Mucosa of descending colon (tissue), 3 donors: ENCODE data around the gene CELF2. TPM values are rescaled to one million over a fixed set of nuclear protein-coding genes. Genes with fewer than 3 reads are reported as not detected.

Experiments used
- ATAC-seq: fragments of 200-7000 bp; cut with Tn5 transposase; one replicate; pipeline ENCODE4 v1.9.1; 2020; ENCODE audit warnings: mild to moderate bottlenecking, moderate library complexity
- DNase-seq, 3 donors: peaks; one replicate each; pipeline ENCODE4 v3.0.0-alpha.2; 2020
- H3K36me3 ChIP-seq: fragments of 200-600 bp; one replicate; pipeline ENCODE4 v1.8.0; 2021; ENCODE audit warnings: low read depth, mild to moderate bottlenecking
- H3K4me1 ChIP-seq: fragments of 200-600 bp; one replicate; pipeline ENCODE4 v1.8.0; 2021; ENCODE audit warnings: low read depth, mild to moderate bottlenecking
- H3K4me3 ChIP-seq: fragments of 200-600 bp; one replicate; pipeline ENCODE4 v1.8.0; 2021; ENCODE audit warnings: mild to moderate bottlenecking
- H3K9me3 ChIP-seq: fragments of 200-600 bp; one replicate; pipeline ENCODE4 v1.8.0; 2021; ENCODE audit warnings: mild to moderate bottlenecking
- CTCF ChIP-seq: fragments of 200-600 bp; IDR thresholded peaks from one replicate; pipeline ENCODE4 v1.8.0; 2022; ENCODE audit warnings: antibody characterized with exemption, mild to moderate bottlenecking
- intact Hi-C, 2 donors: fragments of 100-400 bp; cut with DNase I in 1 of 2; cut with micrococcal nuclease in 1 of 2; formaldehyde crosslinking; loops; one replicate each; pipeline versions ENCODE4 v1.11.0 to v1.11.1; 2022; cut with DNase I, micrococcal nuclease
- total RNA-seq, 3 donors: library from RNA; stranded (reverse); fragmentation: NEBNext Ultra II Directional in 2 of 3; extraction: Animal tissue kit (Norgen Biotek cat#: 25700) in 2 of 3; gene quantifications; one replicate each; pipeline versions ENCODE4 v1.2.1 to v1.2.4, GENCODE V29; 2021 to 2023
- donor health status: DM: no; HTN: no; CAD: no; lungs with moderate emphysema.
- donor health status: DM: no; HTN: no; CAD: no.
- donor health status: DM: no; HTN: yes; CAD: no.

CELF2 gene
- total RNA-seq, 3 donors from 2014 or later: 31.4 to 56.5 (median 36.1) TPM

- ATAC-seq: no peak
- TF ChIP-seq CTCF: no peak
- intact Hi-C loops: no loop called here
- Histone ChIP-seq H3K36me3 (no peaks in the 10 kb centered on the region), H3K4me1 (peaks cover 5% of the 10 kb centered on the region), H3K9me3 (no peaks in the 10 kb centered on the region), H3K4me3 (no peak overlapping the region)
- DNase-seq: no peak
These were observed 137.3 kb downstream of the CELF2 start for GRCh38 chr10:11154849-11155498.

- no peak for DNase-seq
- ATAC-seq: no peak
- TF ChIP-seq CTCF: no peak
- no peak overlapping the region for H3K4me3 ChIP-seq
- no peaks in the 10 kb centered on the region for H3K4me1 ChIP-seq
- intact Hi-C loops: no loop called here
- H3K9me3 ChIP-seq: no peaks in the 10 kb centered on the region
- no peaks in the 10 kb centered on the region for H3K36me3 ChIP-seq
These were observed 138.8 kb downstream of the CELF2 start for GRCh38 chr10:11156480-11156879.

GRCh38 chr10:11157292-11158076, 139.8 kb downstream of the CELF2 start:
- H3K36me3 ChIP-seq: no peaks in the 10 kb centered on the region
- H3K9me3 ChIP-seq: no peaks in the 10 kb centered on the region
- DNase-seq: no peak
- TF ChIP-seq CTCF: no peak
- no peak overlapping the region for H3K4me3 ChIP-seq
- ATAC-seq: peak; percentile 35
- intact Hi-C loops: no loop called here
- no peaks in the 10 kb centered on the region for H3K4me1 ChIP-seq

- ATAC-seq: no peak
These were observed 140.4 kb downstream of the CELF2 start for GRCh38 chr10:11158080-11158479.

GRCh38 chr10:11159543-11160215, 142.0 kb downstream of the CELF2 start:
- TF ChIP-seq CTCF: no peak
- H3K36me3 ChIP-seq: no peaks in the 10 kb centered on the region
- DNase-seq: no peak
- no peak for ATAC-seq
- no peaks in the 10 kb centered on the region for H3K4me1 ChIP-seq
- H3K4me3 ChIP-seq: no peak overlapping the region
- intact Hi-C loops: no loop called here
- H3K9me3 ChIP-seq: no peaks in the 10 kb centered on the region

More at GRCh38 chr10:11158080-11158479, 140.4 kb downstream of the CELF2 start:
- TF ChIP-seq CTCF: no peak
- Histone ChIP-seq H3K4me1 (no peaks in the 10 kb centered on the region), H3K4me3 (no peak overlapping the region), H3K9me3 (no peaks in the 10 kb centered on the region), H3K36me3 (no peaks in the 10 kb centered on the region)
- intact Hi-C loops: no loop called here
- DNase-seq: no peak
